Neural progenitor cell (in vitro differentiated cells): ENCODE results near the gene DENND5A. TPM values are rescaled to one million over a fixed set of nuclear protein-coding genes. Genes with fewer than 3 reads are reported as not detected.
A peak's percentile ranks its signal among the peaks of the same experiment; 100 is the strongest.
"Not testable (repeated sequence)": the region's sequence is repeated elsewhere in the genome, so short reads cannot be mapped to it uniquely, and the experiment has no call there.

Experiments
- DNase-seq: peaks from one replicate; pipeline ENCODE4 v3.0.0-alpha.2; 2016; ENCODE audit warnings: low spot score
- H2AFZ ChIP-seq: fragments of 200-600 bp; sonication (generic); replicated peaks from 2 replicates; pipeline ENCODE4 v1.6.1; 2016; ENCODE audit warnings: antibody characterized with exemption
- H3F3A ChIP-seq: fragments of 200-600 bp; sonication (generic); 2 replicates; pipeline ENCODE4 v1.6.1; 2016; ENCODE audit warnings: antibody characterized with exemption, low read depth
- H3K27ac ChIP-seq: fragments of 200-600 bp; sonication (generic); 2 replicates; pipeline ENCODE4 v1.5.1; 2016; ENCODE audit warnings: mild to moderate bottlenecking
- H3K27me3 ChIP-seq: fragments of 200-600 bp; sonication (generic); 2 replicates; pipeline ENCODE4 v1.6.1; 2016; ENCODE audit warnings: mild to moderate bottlenecking, moderate library complexity
- H3K36me3 ChIP-seq: fragments of 200-600 bp; sonication (generic); 2 replicates; pipeline ENCODE4 v1.5.1; 2016
- H3K4me1 ChIP-seq: fragments of 200-600 bp; sonication (generic); 2 replicates; pipeline ENCODE4 v1.6.1; 2016; ENCODE audit warnings: mixed run types
- H3K4me2 ChIP-seq: fragments of 200-600 bp; sonication (generic); 2 replicates; pipeline ENCODE4 v1.6.1; 2016
- H3K4me3 ChIP-seq: fragments of 200-600 bp; sonication (generic); 2 replicates; pipeline ENCODE4 v1.5.1; 2016
- H3K79me2 ChIP-seq: fragments of 200-600 bp; sonication (generic); 2 replicates; pipeline ENCODE4 v1.6.1; 2016; ENCODE audit warnings: low read depth
- H3K9ac ChIP-seq: fragments of 200-600 bp; sonication (generic); 2 replicates; pipeline ENCODE4 v1.6.1; 2016
- H3K9me3 ChIP-seq: fragments of 200-600 bp; sonication (generic); 2 replicates; pipeline ENCODE4 v1.5.1; 2016; ENCODE audit warnings: low read depth
- H4K20me1 ChIP-seq: fragments of 200-600 bp; sonication (generic); 2 replicates; pipeline ENCODE4 v1.6.1; 2016; ENCODE audit warnings: low read depth
- H3K27ac Mint-ChIP-seq: 3 replicates; pipeline ENCODE4 v1.8.0; 2021; ENCODE audit warnings: mixed read lengths
- H3K27me3 Mint-ChIP-seq: 2 replicates; pipeline ENCODE4 v1.8.0; 2022; ENCODE audit warnings: low read depth, mild to moderate bottlenecking, inconsistent platforms, moderate library complexity, mixed read lengths; ENCODE audit not compliant: insufficient read depth
- H3K36me3 Mint-ChIP-seq: 3 replicates; pipeline ENCODE4 v1.8.0; 2021; ENCODE audit warnings: mixed read lengths
- H3K4me1 Mint-ChIP-seq: 3 replicates; pipeline ENCODE4 v1.8.0; 2021; ENCODE audit warnings: mixed read lengths
- H3K4me3 Mint-ChIP-seq: 3 replicates; pipeline ENCODE4 v1.8.0; 2021; ENCODE audit warnings: mild to moderate bottlenecking, moderate library complexity, mixed read lengths
- H3K9me3 Mint-ChIP-seq: 3 replicates; pipeline ENCODE4 v1.8.0; 2020; ENCODE audit warnings: mixed read lengths
- EZH2 ChIP-seq: fragments of 200-600 bp; sonication (generic); IDR thresholded peaks from 2 replicates; pipeline ENCODE4 v1.6.1; 2017; ENCODE audit warnings: antibody characterized with exemption, mild to moderate bottlenecking, moderate library complexity
- EZH2phosphoT487 ChIP-seq: fragments of 200-600 bp; sonication (generic); IDR thresholded peaks from 2 replicates; pipeline ENCODE4 v1.6.1; 2017; ENCODE audit warnings: antibody characterized with exemption
- total RNA-seq: library from RNA; depleted of rRNA; stranded (reverse); fragments of >200 nt; gene quantifications from 2 replicates; pipeline ENCODE4 v1.2.3, GENCODE V29; 2015; ENCODE audit warnings: low replicate concordance
- TF ChIP-seq, protein P1 (sequence below): fragments of 200-600 bp; sonication (generic); IDR thresholded peaks from 2 replicates; pipeline ENCODE4 v1.5.1; 2017; ENCODE audit warnings: antibody characterized with exemption, mild to moderate bottlenecking

Gene DENND5A
- total RNA-seq, 1 donor from 2014 or later = 142 TPM

DNA sequence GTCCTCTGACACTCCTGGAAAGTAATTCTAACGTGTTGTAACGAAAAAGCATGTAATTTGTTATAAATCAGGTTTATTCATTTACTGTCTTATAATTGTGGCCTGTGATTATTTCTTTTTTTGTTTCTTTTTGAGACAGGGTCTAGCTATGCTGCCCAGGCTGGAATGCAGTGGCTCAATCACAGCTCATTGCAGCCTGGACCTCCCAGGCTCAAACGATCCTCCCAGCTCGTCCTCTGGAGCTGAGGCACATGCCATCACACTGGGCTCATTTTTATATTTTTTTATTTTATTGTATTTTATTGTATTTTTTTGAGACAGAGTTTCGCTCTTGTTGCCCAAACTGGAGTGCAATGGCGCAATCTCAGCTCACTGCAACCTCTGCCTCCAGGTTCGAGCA, 15.9 kb downstream of the DENND5A start:
- no peaks in the 10 kb centered on the region for H3K27me3 ChIP-seq
- Mint-ChIP-seq H3K36me3 (peaks cover 26% of the 10 kb centered on the region), H3K4me3 (no peak overlapping the region), H3K27ac (no peak overlapping the region), H3K27me3 (no peaks in the 10 kb centered on the region), H3K4me1 (peaks cover 7% of the 10 kb centered on the region), H3K9me3 (peaks cover 2% of the 10 kb centered on the region)
- peaks cover 53% of the 10 kb centered on the region for H4K20me1 ChIP-seq
- TF ChIP-seq EZH2 (no peak), EZH2phosphoT487 (no peak)
- TF ChIP-seq, protein P1, sequence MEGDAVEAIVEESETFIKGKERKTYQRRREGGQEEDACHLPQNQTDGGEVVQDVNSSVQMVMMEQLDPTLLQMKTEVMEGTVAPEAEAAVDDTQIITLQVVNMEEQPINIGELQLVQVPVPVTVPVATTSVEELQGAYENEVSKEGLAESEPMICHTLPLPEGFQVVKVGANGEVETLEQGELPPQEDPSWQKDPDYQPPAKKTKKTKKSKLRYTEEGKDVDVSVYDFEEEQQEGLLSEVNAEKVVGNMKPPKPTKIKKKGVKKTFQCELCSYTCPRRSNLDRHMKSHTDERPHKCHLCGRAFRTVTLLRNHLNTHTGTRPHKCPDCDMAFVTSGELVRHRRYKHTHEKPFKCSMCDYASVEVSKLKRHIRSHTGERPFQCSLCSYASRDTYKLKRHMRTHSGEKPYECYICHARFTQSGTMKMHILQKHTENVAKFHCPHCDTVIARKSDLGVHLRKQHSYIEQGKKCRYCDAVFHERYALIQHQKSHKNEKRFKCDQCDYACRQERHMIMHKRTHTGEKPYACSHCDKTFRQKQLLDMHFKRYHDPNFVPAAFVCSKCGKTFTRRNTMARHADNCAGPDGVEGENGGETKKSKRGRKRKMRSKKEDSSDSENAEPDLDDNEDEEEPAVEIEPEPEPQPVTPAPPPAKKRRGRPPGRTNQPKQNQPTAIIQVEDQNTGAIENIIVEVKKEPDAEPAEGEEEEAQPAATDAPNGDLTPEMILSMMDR = no peak
- peaks cover 3% of the 10 kb centered on the region for H3F3A ChIP-seq
- no peak overlapping the region for H3K4me2 ChIP-seq
- no peak overlapping the region for H2AFZ ChIP-seq
- peaks cover 5% of the 10 kb centered on the region for H3K4me1 ChIP-seq
- no peak overlapping the region for H3K4me3 ChIP-seq
- H3K9ac ChIP-seq = no peak overlapping the region
- H3K79me2 ChIP-seq = peaks cover 100% of the 10 kb centered on the region
- DNase-seq = no peak
- no peaks in the 10 kb centered on the region for H3K36me3 ChIP-seq
- H3K9me3 ChIP-seq = no peaks in the 10 kb centered on the region
- H3K27ac ChIP-seq = no peak overlapping the region

DNA sequence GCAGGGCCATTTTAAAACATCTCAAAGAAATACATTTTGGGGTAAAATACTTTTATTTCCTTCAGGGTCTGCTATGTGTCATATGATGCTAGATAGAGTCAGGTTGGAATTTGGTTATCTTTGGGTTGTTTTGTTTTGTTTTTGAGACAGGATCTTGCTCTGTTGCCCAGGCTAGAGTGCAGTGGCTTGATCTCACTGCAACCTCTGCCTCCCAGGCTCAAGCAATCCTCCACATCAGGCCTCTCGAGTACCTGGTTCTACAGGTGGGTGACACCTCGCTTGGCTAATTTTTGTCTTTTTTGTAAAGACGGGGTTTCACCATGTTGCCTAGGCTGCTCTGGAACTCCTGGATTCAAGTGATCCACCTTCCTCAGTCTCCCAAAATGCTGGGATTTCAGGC, 17.3 kb downstream of the DENND5A start:
- Histone ChIP-seq H3K9ac (no peak overlapping the region), H3K79me2 (peaks cover 100% of the 10 kb centered on the region), H3K27ac (no peak overlapping the region), H3F3A (peaks cover 3% of the 10 kb centered on the region), H2AFZ (no peak overlapping the region), H3K27me3 (no peaks in the 10 kb centered on the region), H3K9me3 (no peaks in the 10 kb centered on the region), H3K4me2 (no peak overlapping the region), H4K20me1 (peaks cover 52% of the 10 kb centered on the region), H3K4me3 (no peak overlapping the region), H3K36me3 (no peaks in the 10 kb centered on the region), H3K4me1 (peaks cover 5% of the 10 kb centered on the region)
- peaks cover 7% of the 10 kb centered on the region for H3K4me1 Mint-ChIP-seq
- H3K27me3 Mint-ChIP-seq = no peaks in the 10 kb centered on the region
- peaks cover 2% of the 10 kb centered on the region for H3K9me3 Mint-ChIP-seq
- H3K4me3 Mint-ChIP-seq = no peak overlapping the region
- no peak for DNase-seq
- no peak for TF ChIP-seq EZH2
- TF ChIP-seq EZH2phosphoT487 = no peak
- TF ChIP-seq, protein P1 = no peak
- H3K27ac Mint-ChIP-seq = no peak overlapping the region
- H3K36me3 Mint-ChIP-seq = peaks cover 26% of the 10 kb centered on the region

- H3K4me1 Mint-ChIP-seq, H3K4me3 Mint-ChIP-seq, H3K27ac Mint-ChIP-seq, H3K36me3 ChIP-seq, DNase-seq, H3K27me3 Mint-ChIP-seq, H3K9me3 ChIP-seq, H2AFZ ChIP-seq, H3K27me3 ChIP-seq, H3K27ac ChIP-seq, H3K4me2 ChIP-seq, H3K4me3 ChIP-seq, H3K9ac ChIP-seq: not testable (repeated sequence)
- peaks cover 21% of the 10 kb centered on the region for H3K9me3 Mint-ChIP-seq
- H3K79me2 ChIP-seq = peaks cover 100% of the 10 kb centered on the region
- peaks cover 31% of the 10 kb centered on the region for H3K36me3 Mint-ChIP-seq
- H3K4me1 ChIP-seq = peaks cover 16% of the 10 kb centered on the region
- H4K20me1 ChIP-seq = peaks cover 33% of the 10 kb centered on the region
- peaks cover 22% of the 10 kb centered on the region for H3F3A ChIP-seq
Measured at GRCh38 chr11:9236242-9236641, 28.9 kb downstream of the DENND5A start.

GRCh38 chr11:9232482-9232881, 32.7 kb downstream of the DENND5A start:
- DNase-seq = no peak
- no peaks in the 10 kb centered on the region for H3K27me3 ChIP-seq
- no peak overlapping the region for H3K9ac ChIP-seq
- no peak overlapping the region for H3K4me3 ChIP-seq
- H2AFZ ChIP-seq = no peak overlapping the region
- peaks cover 19% of the 10 kb centered on the region for H3K9me3 Mint-ChIP-seq
- H3K4me2 ChIP-seq = peak overlapping the region; percentile 39
- H3K36me3 ChIP-seq = no peaks in the 10 kb centered on the region
- H3K79me2 ChIP-seq = peaks cover 99% of the 10 kb centered on the region
- H3K27ac ChIP-seq = no peak overlapping the region
- peaks cover 23% of the 10 kb centered on the region for H3K4me1 Mint-ChIP-seq
- peaks cover 46% of the 10 kb centered on the region for H3K4me1 ChIP-seq
- peaks cover 60% of the 10 kb centered on the region for H4K20me1 ChIP-seq
- H3K36me3 Mint-ChIP-seq = peaks cover 22% of the 10 kb centered on the region
- no peaks in the 10 kb centered on the region for H3K9me3 ChIP-seq
- H3F3A ChIP-seq = peaks cover 54% of the 10 kb centered on the region
- H3K4me3 Mint-ChIP-seq = no peak overlapping the region
- H3K27ac Mint-ChIP-seq = no peak overlapping the region
- peaks cover 2% of the 10 kb centered on the region for H3K27me3 Mint-ChIP-seq
- TF ChIP-seq EZH2phosphoT487 = no peak
- TF ChIP-seq, protein P1 = no peak
- no peak for TF ChIP-seq EZH2
